Activated CD4-positive, alpha-beta T cell treated with anti-CD3 and anti-CD28 coated beads, Interleukin-2, amount 50 U/mL, for 1 hour (primary cell): ENCODE results near the gene EME2.

Experiments used
- DNase-seq: peaks from one replicate; pipeline ENCODE4 v3.0.0-alpha.2; 2020

EME2 gene

DNA sequence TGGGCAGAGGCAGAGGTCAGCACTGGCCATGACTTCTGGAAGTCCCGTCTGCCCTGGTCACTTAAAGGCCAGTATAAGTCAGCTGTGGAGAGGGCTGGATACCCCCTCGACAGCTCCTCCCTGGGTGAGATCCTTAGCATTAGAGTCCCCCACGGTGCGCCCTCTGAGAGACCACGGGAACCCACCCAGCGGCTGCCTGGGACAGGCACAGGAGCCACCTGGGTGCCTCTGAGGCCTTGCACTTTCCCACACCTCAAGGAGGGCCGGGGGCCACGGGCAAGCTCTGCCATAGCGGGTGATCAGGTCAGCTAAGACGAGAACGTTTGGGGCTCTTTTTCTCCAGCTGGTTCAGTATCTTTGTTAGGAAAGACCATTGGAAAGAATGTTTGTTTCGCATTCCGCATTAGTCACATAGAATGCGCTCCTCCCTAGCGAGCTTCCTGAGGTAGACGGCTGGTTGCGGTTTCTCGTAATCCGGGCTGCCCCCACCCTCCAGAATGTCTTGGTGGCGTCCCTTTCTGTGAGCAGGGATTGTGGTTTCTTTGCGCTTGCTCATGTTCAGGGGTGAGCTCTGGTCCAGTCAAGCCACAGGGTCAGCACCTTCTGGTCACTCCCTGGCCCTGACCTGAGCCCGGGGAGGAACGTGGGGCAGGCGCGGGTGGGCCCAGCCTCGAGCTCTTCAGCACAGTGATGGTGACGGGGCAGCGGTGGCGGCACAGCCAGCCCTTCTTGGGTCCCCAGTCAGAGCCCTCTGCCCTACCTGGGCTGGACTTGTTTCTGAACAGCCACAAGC is 26.5 kb upstream of the EME2 start:
- no peak for DNase-seq

DNA sequence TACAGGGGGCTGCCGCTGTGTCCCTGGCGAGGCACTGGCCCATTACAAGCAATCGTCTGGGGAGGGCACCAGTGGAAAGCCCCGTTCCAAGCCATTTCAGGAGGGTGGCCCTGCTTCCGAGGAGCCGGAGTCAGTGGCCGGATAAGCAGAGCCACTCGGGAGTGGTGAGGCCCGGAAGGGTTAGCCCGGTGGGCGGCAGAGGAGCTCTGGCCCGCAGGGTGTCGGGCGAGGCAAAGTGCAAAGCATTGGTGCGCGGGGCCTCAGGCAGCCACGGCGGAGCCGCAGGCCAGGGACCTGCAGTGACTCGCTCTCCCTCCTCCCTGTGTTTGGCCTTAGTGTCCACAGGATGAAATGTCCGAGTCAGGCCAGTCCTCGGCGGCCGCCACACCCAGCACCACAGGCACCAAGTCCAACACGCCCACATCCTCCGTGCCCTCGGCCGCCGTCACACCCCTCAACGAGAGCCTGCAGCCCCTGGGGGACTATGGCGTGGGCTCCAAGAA is 25.9 kb upstream of the EME2 start:
- no peak for DNase-seq

DNA sequence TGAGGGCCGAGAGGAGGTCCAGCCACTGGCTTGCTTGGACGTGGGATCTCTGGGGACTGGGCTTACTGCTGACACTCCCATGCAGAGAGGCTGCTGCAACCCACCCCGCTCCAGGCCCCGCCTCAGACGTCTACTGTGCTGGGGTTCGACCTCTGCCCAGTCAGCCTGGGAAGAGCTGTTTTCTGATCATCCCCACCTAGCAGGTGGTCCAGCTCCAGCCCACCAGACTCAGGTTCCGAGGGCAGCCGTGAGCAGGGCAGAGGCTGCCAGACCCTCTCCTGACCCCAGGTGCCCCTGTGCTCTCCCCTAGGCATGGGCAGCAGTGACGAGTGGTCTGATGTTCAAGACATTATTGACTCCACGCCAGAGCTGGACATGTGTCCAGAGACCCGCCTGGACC is 24.7 kb upstream of the EME2 start:
- DNase-seq: no peak

DNA sequence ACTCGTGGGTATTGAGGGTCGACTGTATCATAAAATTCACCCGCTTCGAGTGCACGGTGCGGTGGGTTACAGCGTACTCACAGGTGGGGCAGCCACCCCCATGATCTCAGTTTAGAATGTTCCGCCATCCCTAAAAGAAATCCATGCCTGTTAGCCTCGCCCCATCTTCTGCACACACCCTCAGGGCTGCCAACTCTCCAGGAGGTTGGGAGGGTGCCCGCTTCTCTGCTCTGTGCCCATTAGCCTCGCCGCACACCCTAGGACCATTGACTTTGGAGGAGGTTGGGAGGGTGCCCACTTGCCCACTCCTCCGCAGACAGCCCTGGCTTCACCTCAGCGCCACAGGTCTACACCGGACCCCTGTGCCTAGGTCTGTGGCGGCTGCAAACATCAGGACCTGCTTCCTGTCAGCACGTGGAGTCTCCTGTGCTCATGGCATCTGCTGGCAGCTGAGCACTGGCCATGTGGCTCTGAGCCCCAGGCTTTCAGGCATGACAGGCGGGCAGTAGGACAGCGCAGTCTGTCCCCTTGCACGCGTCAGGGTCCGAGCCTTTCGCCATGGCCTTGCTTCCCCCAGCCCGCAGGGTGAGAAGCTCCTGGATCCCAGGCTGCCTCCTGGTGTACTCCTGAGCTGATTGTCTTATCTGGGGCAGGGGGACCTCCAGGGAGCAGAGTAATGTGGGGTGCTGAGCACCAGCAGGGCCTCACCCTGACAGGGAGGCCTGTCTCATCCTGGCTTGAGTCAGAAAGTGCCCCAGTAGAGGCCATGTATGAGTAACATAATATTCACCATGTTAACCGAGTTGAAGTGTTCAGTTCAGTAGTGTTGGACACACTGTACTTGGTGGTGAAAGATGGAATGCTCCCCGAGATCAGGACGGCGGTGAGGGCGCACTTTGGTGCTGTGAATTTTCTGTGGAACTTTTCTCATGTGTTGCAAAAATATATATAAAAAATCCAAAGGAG is 23.2 kb upstream of the EME2 start:
- no peak for DNase-seq

DNA sequence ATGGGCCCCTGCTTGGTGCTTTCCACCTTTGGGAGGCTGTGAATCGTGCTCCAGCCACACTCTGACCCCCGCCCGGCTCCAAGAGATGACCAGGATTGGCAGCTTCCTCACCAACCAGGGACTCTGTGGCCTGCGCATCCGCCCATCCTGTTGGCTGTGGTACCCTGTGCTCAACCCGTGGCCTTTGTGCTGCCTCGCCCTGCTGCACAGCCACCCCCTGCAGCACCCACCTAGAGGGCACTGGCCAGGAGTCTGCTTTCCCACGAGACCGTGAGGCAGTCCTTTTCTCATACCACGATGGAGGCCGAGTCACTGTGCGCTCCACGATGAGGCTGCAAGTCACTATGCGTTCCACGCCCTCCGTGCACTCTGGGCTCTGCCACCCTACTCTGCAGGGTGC is 20.7 kb upstream of the EME2 start:
- DNase-seq: no peak

DNA sequence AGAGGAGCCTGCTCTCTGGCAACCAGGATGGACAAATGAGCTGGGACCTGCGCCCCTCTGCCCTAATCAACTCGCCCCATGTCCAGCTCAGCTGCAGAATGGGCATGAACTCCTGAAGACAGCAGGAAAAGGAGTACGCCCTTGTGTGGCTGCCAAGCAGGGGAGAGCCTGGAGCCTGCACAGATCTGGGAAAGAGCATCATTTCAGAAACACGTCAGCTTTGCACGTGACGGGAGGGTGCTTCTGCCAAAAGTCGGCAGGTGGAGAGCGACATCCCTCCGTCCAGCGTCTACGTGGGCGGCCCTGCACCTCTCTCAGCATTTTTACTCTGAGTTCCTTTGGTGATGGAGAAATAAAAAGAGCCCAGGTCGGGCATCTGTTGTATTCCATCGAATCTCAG is 19.8 kb upstream of the EME2 start:
- no peak for DNase-seq

DNA sequence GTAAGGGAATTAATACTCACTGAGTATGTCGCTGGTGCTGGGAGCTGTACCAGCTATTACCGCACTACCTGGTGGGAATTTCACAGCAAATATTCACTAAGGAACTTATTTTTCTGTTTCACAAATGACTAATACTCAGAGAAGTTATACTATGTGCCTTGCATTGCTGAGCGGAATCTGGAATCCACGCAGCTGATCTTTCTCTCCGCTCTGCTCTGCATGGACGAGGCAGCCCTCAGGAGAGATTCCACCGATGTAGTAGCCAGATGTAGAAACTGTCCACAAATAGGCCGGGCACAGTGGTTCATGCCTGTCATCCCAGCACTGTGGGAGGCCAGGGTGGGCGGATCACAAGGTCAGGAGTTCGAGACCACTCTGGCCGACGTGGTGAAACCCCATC is 18.4 kb upstream of the EME2 start:
- no peak for DNase-seq

DNA sequence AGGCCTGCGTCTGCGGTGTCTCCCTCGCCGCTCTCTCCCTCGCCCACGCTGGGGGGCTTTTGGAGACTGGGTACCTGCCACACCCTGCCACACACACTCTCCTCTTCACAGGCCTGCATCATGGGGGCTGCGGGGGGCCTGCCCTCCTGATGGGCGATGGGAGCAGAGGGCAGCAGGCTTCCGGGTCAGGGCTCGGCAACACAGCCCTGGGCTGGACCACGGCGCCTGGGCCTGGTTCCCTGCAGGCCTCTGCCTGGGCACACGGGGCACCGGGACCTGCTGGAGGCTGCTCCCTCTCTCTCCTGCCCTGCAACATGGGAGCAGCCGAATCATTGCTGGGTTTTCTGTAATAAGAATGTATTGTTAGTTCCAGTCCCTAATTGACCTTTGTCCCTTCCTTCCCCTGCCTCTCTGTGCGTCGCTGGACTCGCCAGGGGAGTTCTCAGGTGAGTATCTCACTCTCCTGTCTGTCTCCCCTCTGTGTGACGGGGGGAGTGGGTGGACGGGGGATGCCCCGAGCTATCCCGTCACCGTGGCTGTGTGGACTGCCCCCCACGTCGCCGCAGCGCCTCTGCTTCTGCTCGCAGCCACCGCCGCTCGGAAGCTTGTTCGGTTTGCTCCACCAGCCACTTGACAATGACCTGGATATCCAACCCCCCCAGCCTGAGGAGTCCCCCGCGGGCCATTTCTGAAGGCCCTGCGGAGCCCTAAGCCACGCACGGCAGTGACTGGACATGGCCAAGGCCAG is 14.7 kb upstream of the EME2 start:
- no peak for DNase-seq

DNA sequence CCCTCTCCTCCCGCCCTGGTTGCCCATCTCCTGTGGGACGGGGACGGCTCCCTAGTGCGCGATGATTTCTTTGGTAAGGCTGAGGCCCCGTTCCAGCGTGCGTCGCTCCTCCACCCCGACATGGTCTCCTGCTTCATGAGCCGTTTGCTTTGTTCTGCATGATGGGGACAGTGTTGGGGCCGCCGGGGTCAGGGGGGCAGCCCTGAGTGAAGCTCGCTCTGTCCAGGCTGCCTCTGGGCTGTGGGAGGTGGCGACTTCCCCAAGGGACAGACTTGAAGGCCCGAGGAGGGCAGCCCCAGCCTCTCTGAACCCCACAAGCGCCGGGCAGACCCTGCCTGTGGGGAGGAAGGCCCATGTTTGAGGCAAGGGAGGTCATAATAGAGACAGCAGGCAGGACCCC is 13.7 kb upstream of the EME2 start:
- DNase-seq: no peak

DNA sequence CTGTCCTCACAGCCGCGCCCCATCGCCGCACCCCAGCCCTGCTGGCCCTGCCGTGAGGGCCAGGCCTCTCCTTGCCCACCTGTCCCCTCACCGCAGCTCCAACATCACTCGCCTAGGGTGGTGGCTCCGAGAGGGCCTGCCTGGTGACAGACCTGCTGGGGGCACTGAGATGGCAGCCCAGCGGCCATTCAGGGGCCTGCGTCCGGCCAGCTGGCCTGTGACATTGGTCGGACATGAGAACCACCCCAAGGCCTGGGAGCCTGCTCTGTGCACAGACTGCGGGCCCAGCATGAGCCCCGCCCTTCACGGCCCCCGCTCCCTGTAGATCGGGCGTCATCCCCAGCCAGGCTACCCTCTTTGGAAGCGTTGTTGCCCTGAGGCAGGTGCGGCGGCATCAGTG is 13.1 kb upstream of the EME2 start:
- no peak for DNase-seq

DNA sequence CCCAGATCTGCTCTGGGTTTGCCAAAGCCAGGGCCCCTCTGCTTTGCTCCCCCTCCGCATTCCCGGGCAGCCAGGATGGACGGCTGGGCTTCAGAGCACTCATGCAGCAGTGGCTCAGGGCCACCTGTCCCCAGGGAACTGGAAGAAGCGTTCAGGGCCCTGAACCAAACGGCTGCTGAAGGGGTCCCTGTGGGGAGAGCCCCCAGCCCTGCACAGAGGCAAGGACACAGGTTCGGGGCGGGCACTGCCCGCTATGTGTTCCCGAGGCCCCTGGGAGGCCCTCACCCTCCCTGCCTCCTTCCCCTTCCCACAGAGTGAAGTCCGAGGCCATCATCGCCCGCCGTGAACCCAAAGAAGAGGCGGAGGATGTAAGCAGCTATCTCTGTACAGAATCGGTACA is 11.7 kb upstream of the EME2 start:
- DNase-seq: no peak

DNA sequence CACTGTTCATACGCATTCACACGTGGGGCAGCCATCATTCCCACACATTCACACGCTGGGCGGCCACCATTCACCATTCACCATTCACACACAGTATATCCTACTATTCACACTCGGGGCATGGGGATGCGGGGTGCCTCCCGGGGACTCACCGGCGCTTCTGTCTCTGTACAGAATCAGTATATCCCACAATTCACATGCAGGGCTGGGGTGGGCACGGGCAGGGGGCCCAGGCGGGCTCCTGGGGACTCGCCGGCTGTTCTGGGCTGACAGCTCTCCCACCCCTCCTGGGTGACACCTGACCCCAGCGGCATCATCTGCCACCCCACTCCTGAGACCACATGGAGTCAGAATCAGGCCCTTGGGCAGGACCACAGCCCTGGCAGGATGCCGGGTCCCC is 10.9 kb upstream of the EME2 start:
- no peak for DNase-seq

DNA sequence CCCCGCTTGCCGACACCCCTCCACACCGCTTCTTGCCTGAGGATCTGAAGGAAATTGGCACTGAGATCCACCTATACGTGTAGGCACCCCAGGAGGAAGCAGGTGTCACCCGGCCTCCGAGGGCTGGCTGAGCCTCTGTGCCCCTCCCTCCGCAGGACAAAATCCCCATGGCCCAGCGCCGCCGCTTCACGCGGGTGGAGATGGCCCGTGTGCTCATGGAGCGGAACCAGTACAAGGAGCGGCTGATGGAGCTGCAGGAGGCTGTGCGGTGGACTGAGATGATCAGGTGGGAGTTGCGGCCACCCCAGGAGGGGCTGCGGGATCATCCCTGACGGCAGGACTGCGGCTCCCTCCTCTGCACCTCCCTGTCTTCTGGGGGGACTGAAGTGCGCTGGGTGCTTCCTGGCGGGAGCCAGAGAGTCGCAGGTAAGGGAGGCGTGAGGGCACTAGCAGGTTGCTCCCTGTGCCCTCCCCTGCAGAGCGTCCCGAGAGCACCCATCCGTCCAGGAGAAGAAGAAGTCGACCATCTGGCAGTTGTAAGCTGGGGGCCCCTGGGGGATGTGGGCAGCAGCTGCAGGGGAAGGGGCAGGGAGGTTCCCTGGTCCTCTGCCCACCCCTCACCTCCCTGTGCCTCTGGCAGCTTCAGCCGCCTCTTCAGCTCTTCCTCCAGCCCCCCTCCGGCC is 10.3 kb upstream of the EME2 start:
- no peak for DNase-seq

DNA sequence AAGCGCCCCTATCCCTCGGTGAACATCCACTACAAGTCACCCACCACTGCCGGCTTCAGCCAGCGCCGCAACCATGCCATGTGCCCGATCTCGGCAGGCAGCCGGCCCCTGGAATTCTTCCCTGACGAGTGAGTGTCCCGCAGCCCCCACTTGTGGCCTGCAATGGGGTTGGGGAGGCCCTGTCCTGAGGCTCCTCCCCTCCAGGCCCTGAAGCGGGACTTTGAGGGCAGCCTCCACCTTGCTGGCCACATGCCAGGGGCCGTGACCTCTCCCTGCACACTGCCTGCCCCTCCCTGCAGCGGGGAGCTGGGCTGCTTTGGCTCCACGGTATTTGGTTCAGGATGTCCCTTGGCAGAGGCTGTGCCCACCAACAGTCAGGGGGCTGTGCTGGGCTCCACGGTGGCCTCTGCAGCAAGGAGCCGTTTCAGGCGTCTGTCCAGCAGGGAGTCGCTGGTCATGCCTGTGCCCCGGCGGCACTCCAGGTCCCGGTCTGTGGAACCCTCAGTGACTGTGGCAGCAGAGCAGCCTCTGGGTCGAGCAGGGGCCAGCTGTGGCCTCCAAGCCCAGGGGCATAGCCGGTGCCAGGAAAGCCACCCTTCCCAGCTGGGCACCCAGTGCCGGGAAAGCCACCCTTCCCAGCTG is 9.6 kb upstream of the EME2 start:
- no peak for DNase-seq

DNA sequence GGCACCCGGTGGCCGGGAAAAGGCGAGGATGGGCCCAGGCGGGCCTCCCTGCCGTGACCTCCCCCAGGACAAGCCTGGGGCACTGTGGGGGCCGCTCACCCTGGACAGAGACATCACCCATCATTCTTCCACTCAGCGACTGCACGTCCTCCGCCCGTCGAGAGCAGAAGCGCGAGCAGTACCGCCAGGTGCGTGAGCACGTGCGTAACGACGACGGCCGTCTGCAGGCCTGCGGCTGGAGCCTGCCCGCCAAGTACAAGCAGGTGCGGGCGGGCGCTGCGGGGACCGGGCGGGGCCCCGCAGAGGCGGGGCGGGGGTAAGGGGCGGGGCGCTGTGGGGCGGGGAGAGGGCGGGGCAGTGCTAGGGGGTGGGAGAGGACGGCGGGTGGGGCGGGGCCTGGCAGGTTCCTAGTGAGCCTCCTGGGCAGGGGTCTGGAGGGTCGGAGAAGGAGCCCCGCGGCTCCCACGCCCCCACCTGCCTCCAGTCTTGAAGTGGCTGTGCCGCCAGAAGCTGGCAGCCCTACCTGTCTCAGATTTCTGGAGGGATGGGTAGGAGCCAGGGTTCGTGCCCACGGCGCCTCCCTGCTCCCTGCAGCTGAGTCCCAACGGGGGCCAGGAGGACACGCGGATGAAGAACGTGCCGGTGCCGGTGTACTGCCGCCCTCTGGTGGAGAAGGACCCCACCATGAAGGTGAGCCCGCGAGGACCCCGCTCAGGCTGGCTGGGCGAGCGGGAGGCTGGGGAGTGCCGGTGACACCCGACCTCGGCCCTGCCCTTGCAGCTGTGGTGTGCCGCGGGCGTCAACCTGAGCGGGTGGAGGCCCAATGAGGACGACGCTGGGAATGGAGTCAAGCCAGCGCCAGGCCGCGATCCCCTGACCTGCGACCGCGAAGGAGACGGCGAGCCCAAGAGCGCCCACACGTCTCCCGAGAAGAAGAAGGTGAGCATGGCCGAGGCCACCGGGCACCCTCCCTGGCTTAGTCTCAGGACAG is 8.8 kb upstream of the EME2 start:
- DNase-seq: no peak

DNA sequence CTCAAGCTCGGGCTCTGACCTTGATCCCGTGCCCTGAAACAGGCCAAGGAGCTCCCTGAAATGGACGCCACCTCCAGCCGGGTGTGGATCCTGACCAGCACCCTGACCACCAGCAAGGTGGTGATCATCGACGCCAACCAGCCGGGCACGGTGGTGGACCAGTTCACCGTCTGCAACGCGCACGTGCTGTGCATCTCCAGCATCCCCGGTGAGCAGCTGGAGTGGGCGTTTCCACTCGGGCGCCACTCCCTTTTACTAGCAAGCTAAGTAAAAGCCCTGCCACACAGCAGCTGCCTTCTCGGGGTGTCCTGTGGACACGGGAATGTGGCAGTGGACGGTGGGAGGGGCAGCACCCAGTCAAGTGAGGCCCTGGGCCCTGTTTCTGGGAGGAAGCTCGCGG is 7.6 kb upstream of the EME2 start:
- DNase-seq: no peak

DNA sequence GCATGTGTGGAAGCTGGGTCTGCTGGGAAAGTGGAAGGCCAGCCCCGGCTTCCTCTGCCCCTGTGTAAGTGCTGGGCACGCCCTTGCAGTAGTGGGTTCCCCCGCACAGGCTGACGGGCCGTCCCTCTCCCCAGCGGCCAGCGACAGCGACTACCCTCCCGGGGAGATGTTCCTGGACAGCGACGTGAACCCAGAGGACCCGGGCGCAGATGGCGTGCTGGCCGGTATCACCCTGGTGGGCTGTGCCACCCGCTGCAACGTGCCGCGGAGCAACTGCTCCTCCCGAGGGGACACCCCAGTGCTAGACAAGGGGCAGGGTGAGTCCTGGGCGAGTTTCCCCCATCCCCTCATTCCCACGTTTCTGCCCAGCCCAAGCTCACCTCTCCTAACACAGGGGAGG is 6.8 kb upstream of the EME2 start:
- no peak for DNase-seq

DNA sequence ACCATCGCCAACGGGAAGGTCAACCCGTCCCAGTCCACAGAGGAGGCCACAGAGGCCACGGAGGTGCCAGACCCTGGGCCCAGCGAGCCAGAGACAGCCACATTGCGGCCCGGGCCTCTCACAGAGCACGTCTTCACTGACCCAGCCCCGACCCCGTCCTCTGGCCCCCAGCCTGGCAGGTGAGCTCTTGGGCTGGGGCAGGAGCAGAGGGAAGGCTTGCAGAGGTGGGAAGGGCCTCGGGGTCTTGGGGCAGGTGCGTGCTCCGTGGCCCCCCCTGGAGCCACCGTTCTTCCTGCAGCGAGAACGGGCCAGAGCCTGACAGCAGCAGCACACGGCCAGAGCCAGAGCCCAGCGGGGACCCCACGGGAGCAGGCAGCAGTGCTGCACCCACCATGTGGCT is 6.4 kb upstream of the EME2 start:
- DNase-seq: no peak

DNA sequence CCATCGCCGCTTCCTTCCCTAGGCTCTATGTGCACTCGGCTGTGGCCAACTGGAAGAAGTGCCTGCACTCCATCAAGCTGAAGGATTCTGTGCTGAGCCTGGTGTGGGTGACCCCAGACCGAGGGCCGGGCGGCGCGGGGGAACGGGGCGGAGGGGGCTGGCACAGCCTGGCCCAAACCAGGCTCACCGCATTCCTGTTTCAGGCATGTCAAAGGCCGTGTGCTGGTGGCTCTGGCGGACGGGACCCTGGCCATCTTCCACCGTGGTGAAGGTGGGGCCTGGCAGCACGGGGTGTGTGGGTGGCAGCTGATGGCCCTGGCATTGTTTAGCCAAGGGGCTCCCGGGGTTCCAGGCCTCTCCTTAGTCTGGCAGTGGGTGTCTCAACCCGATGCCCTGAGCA is 5.9 kb upstream of the EME2 start:
- DNase-seq: no peak

DNA sequence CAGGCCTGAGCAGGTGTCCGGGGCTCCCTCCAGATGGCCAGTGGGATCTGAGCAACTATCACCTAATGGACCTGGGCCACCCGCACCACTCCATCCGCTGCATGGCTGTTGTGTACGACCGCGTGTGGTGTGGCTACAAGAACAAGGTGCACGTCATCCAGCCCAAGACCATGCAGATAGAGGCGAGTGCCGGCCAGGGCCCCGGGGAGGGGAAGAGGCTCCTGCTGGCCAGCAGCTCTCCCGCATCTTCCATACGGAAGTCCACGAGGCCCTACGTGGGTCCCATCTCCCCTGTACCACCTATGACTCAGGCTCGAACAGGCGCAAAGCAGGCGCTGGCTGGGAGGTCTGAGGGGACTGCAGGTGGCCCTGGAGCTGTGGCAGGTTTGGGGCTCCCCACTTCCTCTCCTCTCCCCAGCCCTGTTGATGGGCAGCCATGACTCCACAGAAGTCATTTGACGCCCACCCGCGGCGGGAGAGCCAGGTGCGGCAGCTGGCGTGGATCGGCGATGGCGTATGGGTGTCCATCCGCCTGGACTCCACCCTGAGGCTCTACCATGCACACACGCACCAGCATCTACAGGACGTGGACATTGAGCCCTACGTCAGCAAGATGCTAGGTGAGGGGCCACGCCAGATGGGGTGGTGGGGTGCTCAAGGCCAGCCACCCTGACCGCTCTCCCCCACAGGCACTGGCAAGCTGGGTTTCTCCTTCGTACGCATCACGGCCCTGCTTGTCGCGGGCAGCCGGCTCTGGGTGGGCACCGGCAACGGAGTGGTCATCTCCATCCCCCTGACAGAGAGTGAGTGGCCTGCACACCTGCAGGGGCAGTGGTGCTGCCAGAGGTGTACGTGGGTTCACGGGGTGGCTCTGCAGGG is 5.3 kb upstream of the EME2 start:
- DNase-seq: no peak
